GM18508 (cell line): ENCODE results near the gene RHBDL3.
A peak's percentile ranks its signal among the peaks of the same experiment; 100 is the strongest.
"Not testable (repeated sequence)": the region's sequence is repeated elsewhere in the genome, so short reads cannot be mapped to it uniquely, and the experiment has no call there.

Source experiments
- ATAC-seq: cut with Tn5 transposase; IDR thresholded peaks from one replicate; pipeline ENCODE4 v1.9.1; 2021; ENCODE audit warnings: moderate number of reproducible peaks; ENCODE audit not compliant: insufficient read depth, unreplicated experiment

RHBDL3 gene

DNA sequence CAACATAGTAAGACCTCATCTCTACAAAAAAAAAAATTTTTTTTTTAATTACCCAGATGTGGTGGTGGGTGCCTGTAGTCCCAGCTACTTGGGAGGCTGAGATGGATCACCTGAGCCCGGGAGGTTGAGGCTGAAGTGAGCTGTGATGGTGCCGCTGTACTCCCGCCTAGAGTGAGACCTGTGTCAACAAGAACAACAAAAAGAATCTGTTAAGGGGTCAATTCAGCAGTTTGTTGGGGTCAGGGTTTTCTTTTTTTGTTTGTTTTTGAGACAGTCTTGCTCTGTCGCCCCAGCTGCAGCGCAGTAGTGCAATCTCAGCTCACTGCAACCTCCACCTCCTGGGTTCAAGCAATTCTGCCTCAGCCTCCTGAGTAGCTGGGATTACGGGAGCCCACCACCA, 54.4 kb downstream of the RHBDL3 start:
- ATAC-seq, result not testable (repeated sequence)

DNA sequence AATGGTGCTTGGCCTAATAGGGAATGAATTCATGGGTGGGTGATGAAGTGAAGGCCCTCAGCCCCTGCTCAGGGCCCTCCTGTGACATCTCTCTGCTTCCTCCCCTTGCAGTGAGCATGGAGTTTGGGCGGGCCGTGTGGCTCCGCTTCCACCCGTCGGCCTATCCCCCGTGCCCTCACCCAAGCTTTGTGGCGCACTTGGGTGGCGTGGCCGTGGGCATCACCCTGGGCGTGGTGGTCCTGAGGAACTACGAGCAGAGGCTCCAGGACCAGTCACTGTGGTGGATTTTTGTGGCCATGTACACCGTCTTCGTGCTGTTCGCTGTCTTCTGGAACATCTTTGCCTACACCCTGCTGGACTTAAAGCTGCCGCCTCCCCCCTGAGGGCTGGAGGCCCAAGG, 55.2 kb downstream of the RHBDL3 start:
- ATAC-seq, result no peak

DNA sequence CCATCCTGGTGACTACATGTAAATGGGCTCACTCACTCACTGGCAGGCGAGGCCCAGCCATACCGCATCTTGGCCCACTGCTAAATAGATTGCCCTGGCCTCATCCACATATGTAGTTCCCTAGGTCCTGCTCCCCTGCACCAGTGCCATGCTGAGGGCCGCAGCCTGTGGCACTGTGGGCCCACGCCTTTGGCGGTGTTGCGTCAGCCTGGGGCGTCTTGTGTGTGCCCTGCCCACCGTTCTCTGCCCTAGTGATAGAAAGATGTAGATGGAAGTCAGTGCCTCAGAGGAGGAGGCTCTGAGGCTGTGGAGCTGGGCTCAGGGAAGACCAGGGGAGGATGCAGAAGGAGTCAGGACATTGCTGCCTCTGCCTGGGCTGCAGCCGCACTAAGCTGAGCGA, 57.4 kb downstream of the RHBDL3 start:
- ATAC-seq, result no peak

DNA sequence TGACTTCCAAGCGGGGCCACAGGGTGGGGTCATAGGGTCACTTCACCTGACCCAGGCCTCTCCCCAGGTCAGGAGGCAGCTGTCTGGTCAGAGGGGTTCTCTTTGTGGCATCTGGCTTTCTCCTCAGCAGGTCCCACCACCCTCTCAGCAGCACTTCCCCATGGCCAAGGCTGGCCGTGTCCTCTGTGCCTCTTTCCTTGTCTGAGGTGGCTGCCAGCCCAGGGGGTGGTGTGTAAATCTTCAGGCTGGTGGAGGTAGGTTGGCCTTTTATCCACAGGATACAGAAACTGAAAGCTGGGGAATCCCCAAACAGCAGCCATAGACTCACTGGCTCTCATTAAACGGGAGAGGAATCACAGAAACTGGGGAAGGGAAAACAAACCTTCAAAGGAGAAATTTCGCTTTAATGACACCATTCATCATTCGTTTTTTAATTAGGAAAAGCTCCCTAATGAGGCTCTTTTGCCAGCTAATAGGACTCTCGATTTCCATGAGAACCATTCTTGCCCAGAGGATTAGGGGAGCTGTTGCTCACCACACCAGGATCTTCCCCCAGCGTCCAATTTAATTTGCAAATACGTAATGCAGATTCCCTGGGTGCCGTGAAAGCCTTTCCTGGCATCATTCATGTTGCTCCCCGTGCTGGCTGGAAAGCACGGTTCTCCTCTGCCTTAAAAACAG, 58.3 kb downstream of the RHBDL3 start:
- no peak for ATAC-seq

DNA sequence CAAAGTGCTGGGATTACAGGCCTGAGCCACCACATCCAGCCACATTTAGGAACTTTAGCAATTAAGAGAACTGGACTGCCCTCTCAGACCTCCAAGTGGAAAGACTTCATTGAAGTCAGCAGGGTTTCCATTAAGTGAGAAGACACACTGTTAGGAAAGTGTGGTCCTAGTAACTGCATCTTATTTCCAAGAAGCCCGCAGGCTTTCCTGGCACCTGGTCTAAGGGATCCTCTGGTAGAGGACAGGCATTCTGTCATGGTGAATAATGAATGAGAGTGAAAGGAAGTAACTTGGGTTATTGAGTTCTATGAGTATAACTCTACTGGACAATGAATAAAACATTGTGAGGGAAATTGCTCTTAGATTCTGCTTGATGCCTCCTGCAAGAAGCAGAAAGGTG, 62.3 kb downstream of the RHBDL3 start:
- no peak for ATAC-seq

DNA sequence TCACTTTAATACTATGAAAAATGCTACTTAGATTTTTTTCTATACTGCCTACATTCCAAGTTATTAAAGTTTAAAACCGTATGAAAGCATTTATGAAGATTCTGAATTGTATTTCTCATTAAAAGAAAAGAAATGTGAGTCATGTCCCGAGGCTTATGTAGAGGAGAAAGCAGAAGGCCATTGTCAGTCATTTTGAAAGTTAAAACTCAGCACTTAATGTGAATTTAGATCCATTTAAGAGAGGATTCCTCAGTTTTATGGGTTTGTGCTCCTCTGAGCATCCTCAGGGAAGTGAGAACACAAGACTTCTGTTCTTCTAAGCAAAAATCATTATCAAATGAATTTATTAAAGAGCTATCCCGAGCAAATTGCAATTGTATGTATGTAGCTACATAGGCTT, 64.5 kb downstream of the RHBDL3 start:
- ATAC-seq, result no peak

DNA sequence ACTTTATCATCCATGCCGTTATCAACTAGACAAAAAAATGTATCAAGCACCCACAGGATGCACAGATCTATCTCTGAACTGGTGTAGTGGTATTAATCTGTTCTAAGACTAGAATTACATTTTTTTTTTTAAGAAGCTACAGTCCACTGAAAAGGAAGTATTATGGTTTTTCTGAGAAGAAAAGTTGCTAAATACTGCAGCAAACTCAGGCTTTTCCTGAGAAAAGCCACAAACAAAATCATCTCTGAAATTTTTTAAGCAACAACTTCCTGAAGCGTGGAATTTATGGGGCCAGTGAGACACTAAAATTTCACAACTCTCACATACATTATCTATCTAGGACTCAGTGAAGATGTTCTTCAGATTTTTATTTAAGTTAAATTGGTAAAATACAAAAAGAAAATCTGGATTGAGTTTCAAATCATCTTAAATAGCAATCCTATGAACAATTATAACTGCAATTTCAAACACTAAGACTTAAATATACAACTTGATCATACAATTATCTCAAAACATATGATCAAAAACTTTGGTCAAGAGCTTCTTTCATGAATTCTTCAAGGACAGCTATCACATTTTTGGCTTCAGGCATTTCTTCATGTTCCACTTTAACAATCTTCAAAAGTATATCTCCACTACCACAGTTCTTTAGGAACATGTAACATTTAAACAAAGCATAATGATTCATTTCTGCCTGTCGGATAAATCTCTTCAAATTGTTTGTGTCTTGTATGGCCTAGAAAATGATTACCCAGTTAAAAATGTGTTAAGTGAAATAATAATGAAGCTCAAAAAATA, 65.8 kb downstream of the RHBDL3 start:
- no peak for ATAC-seq

DNA sequence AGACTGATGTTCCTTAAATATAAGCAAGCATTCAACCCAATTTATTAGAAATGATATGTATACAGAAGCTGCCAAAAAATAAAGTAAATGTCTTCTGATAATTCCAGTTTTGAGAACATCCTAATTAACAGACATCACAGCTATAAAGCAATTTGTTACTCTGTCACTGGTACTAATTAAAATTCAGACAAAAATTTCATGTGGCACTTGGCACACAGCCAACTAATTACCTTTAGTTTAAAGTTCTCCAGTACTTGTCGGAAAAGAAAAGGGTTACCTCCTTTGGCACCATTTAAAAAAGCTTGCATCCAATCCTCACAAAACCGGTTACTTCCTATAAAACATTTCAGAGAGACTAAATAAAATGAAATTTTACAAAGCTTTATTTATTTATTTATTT, 67.6 kb downstream of the RHBDL3 start:
- ATAC-seq, result no peak

DNA sequence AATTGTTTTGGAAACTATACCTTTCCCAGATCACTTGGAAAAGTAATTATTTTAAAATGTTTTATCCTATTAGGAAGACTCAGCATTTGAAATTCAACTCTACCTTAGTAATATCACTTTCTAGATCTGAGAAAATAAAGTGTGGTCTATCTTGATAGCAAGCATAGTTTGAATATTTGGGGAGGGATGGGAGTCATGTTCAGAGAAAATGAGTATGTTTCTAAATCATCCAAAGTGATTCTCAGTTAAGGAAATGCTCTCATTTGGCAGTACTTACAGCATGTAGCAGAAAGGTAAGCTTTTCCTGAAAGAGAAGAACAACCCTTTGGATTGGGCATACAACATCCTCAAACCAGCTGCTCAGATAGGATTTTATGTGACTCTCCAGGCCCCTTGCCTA, 69.4 kb downstream of the RHBDL3 start:
- no peak for ATAC-seq

DNA sequence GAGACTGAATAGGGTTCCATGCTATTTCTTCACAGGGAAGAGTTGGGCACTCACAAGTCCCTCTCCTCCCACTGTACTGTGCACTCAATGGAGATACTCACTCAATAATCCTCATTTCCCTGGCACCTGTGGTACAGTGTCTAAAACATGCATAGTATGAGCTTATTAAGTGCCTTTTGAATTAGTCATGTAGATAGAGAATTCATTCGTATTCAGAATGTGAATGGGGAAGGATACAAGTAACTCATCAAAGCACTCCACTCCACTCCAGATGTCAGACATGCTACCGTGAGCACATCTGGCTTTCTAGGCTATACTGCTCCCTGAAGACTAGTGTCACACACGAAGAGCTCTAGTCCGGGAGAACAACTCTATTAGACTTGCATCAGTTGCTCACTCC, 70.1 kb downstream of the RHBDL3 start:
- no peak for ATAC-seq

DNA sequence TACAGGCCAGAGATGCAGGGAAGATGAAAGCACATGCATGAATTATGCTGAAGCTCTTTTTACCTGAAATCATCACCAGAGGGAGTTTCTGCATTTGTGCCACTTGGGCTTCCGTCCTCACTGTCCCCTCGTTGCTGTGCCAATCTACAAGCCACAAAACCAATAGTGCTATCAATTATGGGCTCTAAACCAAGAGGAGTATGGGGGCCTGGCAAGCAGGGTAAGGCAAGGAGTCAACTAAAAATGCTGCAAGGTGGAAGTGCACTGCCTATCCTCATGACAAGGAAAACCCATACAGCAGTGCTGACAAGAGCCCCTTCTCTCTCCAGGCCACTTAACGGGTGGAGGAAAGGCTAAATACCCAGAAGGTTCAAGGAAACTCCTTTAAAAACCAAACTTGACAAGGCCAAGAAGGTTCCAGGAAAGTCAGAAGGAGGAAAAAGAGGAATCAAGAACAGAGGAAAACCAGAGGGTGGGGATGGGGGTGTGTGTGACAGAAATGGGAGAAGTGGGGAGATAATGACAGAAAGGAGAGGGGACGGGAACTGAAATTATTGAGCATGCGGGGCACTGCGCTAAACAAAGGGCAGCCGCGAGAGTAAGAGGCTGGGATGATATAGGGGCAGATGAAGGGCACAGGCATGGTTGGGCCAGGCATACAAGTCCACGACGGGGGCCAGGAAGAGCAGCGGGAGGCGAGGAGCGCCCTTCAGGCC, 75.7 kb downstream of the RHBDL3 start:
- ATAC-seq, result no peak

DNA sequence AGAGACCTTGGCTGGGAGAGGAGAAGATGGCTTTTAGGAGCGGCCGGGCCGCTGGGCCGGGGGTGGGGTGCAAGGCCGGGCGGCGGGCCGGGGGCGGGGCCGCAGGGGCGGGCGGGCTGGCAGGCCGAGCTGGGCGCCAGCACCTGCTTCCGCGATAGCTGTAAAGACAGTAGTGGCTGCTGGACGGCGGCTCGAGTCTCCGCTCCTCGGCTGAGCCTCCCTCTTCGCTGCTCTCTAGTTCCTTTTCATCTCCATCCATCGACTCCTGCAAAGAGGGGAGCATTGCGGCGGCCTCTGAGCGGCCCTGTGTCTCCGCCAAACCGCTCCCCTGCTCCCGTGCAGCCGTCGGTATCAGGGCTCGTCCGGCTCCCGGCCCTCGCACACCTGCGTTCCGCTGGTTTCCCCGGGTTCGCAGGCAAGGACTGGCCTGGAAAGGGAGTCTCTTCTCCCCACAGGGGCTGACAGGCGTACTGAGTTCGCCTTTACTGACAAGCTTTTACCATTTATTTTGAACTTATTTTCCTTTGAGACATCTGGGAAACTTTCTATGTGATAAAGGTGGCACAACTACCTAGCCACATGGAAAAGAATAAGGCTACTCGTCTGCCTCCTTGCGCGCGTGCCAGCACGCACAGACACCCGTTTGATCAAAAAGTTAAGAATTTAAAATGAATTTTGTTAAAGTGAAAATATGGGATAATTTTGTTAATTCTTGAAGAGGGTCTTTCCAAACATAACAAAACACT, 76.4 kb downstream of the RHBDL3 start, which contains the start of gene C17orf75:
TSS of gene C17orf75 (minus strand) at position 317 of the 746 bp plus-strand sequence. CDS start at position 283, 34 bp downstream.
- no peak for ATAC-seq

DNA sequence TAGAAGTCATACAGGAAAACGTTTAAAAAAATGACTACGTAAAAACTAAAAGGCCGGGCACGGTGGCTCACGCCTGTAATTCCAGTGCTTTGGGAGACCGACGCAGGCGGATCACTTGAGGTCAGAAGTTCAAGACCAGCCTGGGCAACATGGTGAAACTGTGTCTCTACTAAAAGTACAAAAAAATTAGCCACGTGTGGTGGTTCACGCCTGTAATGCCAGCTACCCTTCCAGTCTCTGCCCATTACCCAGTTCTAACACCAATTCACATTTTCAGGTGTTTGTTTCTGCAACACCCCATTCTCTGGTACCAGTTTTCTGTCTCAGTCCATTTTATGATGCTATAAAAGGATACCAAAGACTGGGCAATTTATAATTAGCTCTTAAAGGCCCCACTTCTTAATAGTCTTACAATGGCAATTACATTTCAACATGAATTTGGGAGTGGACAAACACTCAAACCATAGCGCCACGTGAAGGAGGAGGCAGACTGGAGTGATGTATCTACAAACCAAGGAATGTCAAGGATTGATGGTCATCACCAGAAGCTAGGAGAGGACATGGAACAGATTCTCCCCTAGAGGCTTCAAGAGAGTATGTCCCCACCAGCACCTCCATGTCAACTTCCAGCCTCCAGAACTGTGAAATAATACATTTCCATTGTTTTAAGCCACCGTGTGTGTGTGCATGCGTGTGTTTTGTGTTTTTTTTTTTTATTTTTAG, 77.1 kb downstream of the RHBDL3 start:
- ATAC-seq, result no peak

DNA sequence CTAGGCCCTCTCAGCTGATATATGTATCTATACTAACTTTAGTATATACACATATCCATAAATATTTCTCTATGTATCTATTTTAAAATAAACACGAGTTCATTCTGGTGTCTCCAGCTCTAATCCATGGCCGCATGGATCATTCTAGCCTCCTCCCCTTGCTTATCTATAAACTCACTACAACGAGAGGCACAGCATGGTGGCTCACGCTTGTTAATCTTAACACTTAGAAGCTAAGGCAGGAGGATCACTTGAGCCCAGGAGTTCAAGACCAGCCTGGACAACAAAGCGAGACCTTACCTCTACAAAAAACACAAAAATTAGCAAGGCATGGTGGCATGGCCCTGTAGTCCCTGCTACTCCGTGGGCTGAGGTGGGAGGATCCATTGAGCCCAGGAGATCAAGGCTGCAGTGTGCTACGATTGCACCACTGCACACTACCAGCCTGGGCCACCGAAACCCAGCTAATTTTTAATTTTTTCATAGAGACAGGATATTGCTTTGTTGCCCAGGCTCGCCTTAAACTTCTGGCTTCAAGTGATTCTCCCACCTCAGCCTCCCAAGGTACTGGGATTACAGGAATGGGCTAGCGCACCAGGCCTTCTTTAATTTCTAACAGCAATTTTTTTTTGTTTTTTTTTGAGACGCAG, 80.4 kb downstream of the RHBDL3 start:
- ATAC-seq, result no peak

DNA sequence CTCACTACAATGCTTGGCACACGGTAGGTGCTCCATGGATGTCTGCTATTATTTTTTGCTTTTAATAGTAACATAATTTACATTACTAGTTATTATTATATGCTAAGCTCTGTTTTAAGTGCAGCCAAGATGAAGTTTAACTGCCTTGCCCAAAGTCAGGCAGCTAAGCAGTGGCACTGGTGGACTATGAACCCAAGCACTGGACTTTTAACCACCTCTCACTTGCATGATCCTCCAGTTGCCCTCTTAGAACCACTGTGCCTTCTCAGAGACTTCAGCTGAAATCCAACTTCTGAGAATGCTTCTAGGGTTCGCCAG, 82.8 kb downstream of the RHBDL3 start:
- ATAC-seq, result no peak

DNA sequence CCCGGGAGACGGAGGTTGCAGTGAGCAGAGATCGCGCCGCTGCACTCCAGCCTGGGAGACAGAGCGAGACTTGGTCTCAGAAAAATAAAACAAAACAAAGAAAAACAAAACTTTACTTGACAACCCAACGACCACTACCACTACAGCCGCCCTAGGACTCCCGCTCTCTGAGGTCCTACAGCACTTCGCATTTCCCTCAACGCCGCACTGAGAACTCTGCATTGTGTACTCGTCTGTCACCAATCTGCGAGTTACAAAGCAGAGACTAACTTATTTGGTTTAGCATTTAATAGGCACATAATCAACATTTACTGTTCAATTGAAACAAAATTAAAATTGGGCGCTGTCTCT, 83.8 kb downstream of the RHBDL3 start:
- peak; percentile 14 for ATAC-seq

DNA sequence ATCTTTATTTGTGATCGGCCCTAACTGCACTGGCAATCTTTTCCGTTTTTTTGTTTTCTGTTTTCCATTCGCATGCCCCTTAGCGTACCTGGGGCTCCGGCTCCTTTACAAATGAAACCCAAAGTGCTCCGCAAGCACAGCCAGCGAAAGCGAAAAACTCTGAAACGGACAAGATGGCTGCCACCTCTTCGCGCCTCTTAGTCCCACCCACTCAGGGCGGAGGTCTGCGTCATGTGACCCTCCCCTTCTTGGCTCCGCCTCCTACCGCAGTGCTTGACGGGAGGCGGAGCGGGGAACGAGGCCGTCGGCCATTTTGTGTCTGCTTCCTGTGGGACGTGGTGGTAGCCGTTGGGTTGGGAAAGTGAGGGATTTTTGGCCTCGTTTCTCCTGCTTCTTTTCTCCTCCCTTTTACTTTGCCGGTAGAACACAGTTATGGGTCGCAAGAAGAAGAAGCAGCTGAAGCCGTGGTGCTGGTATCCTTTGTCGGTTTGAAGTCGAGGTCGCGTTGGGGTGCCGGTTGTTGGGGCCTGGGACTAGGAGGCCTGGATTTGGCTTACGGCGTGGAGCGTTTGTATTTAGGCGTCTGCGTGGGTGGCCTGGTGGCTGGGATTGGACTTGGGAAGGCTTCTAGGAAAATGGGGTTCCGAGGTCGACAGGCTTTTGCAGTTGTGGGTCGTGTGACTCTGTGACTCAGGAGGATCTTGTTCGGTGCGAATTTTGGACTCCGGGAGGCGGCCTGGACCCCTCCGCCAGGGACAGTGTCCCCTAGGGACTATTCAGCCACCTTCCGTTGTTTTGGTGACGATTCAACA, 84.4 kb downstream of the RHBDL3 start, which contains the start of gene ZNF207:
TSS of gene ZNF207 (plus strand) at position 304 of the 812 bp plus-strand sequence. CDS start at position 433, 129 bp downstream.
- ATAC-seq, result peak; percentile 64

DNA sequence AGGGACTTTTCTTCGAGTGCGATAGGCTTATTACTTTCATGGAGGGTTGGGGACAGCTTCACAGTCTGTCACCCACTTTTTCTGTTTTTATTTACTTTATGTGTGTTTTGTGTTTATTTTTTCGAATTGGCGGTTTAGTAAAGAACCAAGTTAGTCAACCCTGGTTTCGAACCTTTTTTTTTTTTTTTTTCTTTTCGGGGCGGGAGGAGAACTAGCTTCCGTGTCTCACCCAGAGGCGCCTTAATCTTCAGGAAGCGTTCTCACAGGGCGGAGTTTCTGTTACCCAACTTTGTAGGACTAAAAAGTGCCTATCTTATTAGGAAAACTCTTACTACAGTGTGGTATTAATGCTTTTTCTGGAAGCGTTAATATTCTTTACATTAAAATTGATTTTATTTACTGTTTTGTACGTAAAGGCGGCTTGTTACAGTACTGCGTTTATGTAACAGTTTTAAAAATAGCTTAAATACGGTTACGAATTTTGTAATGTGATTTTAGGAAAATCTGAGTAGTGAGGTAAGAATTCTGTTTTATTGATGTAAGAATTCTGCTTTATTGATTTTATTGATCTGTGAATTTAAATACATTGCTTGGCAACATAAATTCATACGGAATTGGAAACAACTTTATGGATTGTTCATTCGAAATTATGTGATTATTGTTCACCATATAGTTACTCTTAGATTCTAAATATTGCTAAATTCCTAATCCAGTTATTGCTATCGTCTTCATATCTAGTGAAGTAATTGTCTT, 85.2 kb downstream of the RHBDL3 start:
- no peak for ATAC-seq
